ENCODE measurements around the gene CDKN1B.
A peak's percentile ranks its signal among the peaks of the same experiment; 100 is the strongest.

- TF ChIP-seq CTCF (IDR thresholded peaks at IDR 0.05 in 2 of 3, conservative IDR thresholded peaks at IDR 0.05 in 1 of 3; ENCODE audit: borderline replicate concordance in 1 of 3, insufficient read depth in 1 of 3, low read depth in 2 of 3, low read length in 2 of 3) (no peak), POLR2A (IDR thresholded peaks at IDR 0.05; ENCODE audit: borderline replicate concordance, extremely low read depth, insufficient read depth, insufficient read length) (peak; percentile 73), ZNF274 (IDR thresholded peaks at IDR 0.05; ENCODE audit: low read depth, low read length) (no peak)
Measured at GRCh38 chr12:12725086-12725955, 8.2 kb downstream of the CDKN1B start.
